ACC112 (cell line): ENCODE data around the gene FAM120B.
"Not testable (repeated sequence)": the region's sequence is repeated elsewhere in the genome, so short reads cannot be mapped to it uniquely, and the experiment has no call there.

Source experiments
- H2AFZ ChIP-seq: fragments of 200-600 bp; sonication (generic); one replicate; pipeline ENCODE4 v1.6.0; 2017; ENCODE audit warnings: antibody characterized with exemption, low read length; ENCODE audit not compliant: unreplicated experiment
- H3K27ac ChIP-seq: fragments of 200-600 bp; sonication (generic); 2 replicates; pipeline ENCODE4 v1.5.1; 2014; ENCODE audit warnings: low read depth, mild to moderate bottlenecking, antibody characterized with exemption, low read length, moderate library complexity
- H3K27me3 ChIP-seq: fragments of 200-600 bp; sonication (generic); 2 replicates; pipeline ENCODE4 v1.6.1; 2014; ENCODE audit warnings: mild to moderate bottlenecking, antibody characterized with exemption, low read length, moderate library complexity, mixed read lengths; ENCODE audit not compliant: insufficient read depth
- H3K36me3 ChIP-seq: fragments of 200-600 bp; sonication (generic); 2 replicates; pipeline ENCODE4 v1.6.1; 2016; ENCODE audit warnings: mild to moderate bottlenecking, antibody characterized with exemption, low read length, moderate library complexity, mixed read lengths; ENCODE audit not compliant: insufficient read depth
- H3K4me1 ChIP-seq: fragments of 200-600 bp; sonication (generic); one replicate; pipeline ENCODE4 v1.6.1; 2016; ENCODE audit warnings: low read length, mixed read lengths; ENCODE audit not compliant: insufficient read depth, unreplicated experiment, control insufficient read depth
- H3K4me3 ChIP-seq: fragments of 200-600 bp; sonication (generic); 2 replicates; pipeline ENCODE4 v1.5.1; 2014; ENCODE audit warnings: mild to moderate bottlenecking, low read depth, low read length
- H3K79me2 ChIP-seq: fragments of 200-600 bp; sonication (generic); one replicate; pipeline ENCODE4 v1.6.0; 2016; ENCODE audit warnings: low read length; ENCODE audit not compliant: control insufficient read depth, unreplicated experiment, insufficient read depth

FAM120B gene

GRCh38 chr6:170393033-170393432, 86.5 kb downstream of the FAM120B start:
- H3K36me3 ChIP-seq, result peaks cover 50% of the 10 kb centered on the region
- H2AFZ ChIP-seq, result no peak overlapping the region
- H3K27me3 ChIP-seq, result no peaks in the 10 kb centered on the region
- no peak overlapping the region for H3K4me3 ChIP-seq
- no peaks in the 10 kb centered on the region for H3K4me1 ChIP-seq
- no peak overlapping the region for H3K27ac ChIP-seq
- no peaks in the 10 kb centered on the region for H3K79me2 ChIP-seq

- H3K27me3 ChIP-seq, result no peaks in the 10 kb centered on the region
- no peaks in the 10 kb centered on the region for H3K79me2 ChIP-seq
- H2AFZ ChIP-seq, result no peak overlapping the region
- H3K4me1 ChIP-seq, result no peaks in the 10 kb centered on the region
- peaks cover 44% of the 10 kb centered on the region for H3K36me3 ChIP-seq
- no peak overlapping the region for H3K27ac ChIP-seq
- H3K4me3 ChIP-seq, result no peak overlapping the region
These were observed 87.3 kb downstream of the FAM120B start for GRCh38 chr6:170393807-170394399.

- H3K27me3 ChIP-seq, result no peaks in the 10 kb centered on the region
- no peaks in the 10 kb centered on the region for H3K4me1 ChIP-seq
- no peak overlapping the region for H2AFZ ChIP-seq
- no peak overlapping the region for H3K4me3 ChIP-seq
- no peak overlapping the region for H3K27ac ChIP-seq
- peaks cover 44% of the 10 kb centered on the region for H3K36me3 ChIP-seq
- H3K79me2 ChIP-seq, result no peaks in the 10 kb centered on the region
These were observed 88.4 kb downstream of the FAM120B start for GRCh38 chr6:170394980-170395379.

GRCh38 chr6:170398743-170399369, 92.3 kb downstream of the FAM120B start:
- not testable (repeated sequence) for H3K27me3 ChIP-seq, H3K4me1 ChIP-seq, H2AFZ ChIP-seq, H3K27ac ChIP-seq, H3K4me3 ChIP-seq, H3K79me2 ChIP-seq
- peaks cover 27% of the 10 kb centered on the region for H3K36me3 ChIP-seq

GRCh38 chr6:170399955-170400558, 93.5 kb downstream of the FAM120B start:
- H3K79me2 ChIP-seq, H3K4me3 ChIP-seq, H3K27me3 ChIP-seq, H2AFZ ChIP-seq, H3K27ac ChIP-seq: not testable (repeated sequence)
- peaks cover 18% of the 10 kb centered on the region for H3K36me3 ChIP-seq
- peaks cover 15% of the 10 kb centered on the region for H3K4me1 ChIP-seq

- H3K27ac ChIP-seq, result no peak overlapping the region
- H3K36me3 ChIP-seq, result peaks cover 9% of the 10 kb centered on the region
These were observed 95.9 kb downstream of the FAM120B start for GRCh38 chr6:170402318-170403040.

GRCh38 chr6:170403451-170403850, 96.9 kb downstream of the FAM120B start:
- H3K79me2 ChIP-seq, result no peaks in the 10 kb centered on the region
- no peak overlapping the region for H2AFZ ChIP-seq
- H3K4me1 ChIP-seq, result peaks cover 28% of the 10 kb centered on the region
- 0 out of 2 replicates have a peak overlapping the region, but pooled peaks have one; percentile 98 for H3K27ac ChIP-seq
- H3K4me3 ChIP-seq, result no peak overlapping the region
- peaks cover 9% of the 10 kb centered on the region for H3K36me3 ChIP-seq
- H3K27me3 ChIP-seq, result no peaks in the 10 kb centered on the region

More at GRCh38 chr6:170402318-170403040, 95.9 kb downstream of the FAM120B start:
- Histone ChIP-seq H3K4me3 (no peak overlapping the region), H3K27me3 (no peaks in the 10 kb centered on the region), H3K4me1 (peaks cover 28% of the 10 kb centered on the region), H3K79me2 (no peaks in the 10 kb centered on the region), H2AFZ (no peak overlapping the region)

- Histone ChIP-seq H3K4me3 (no peak overlapping the region), H3K4me1 (peaks cover 28% of the 10 kb centered on the region), H2AFZ (no peak overlapping the region), H3K27me3 (no peaks in the 10 kb centered on the region), H3K36me3 (peaks cover 9% of the 10 kb centered on the region), H3K27ac (peak overlapping the region; percentile 98), H3K79me2 (no peaks in the 10 kb centered on the region)
These were observed 97.5 kb downstream of the FAM120B start for GRCh38 chr6:170404036-170404435.

GRCh38 chr6:170404697-170405096, 98.1 kb downstream of the FAM120B start:
- peak overlapping the region; percentile 30; the same call in 1 of the 2 replicates for H3K4me3 ChIP-seq
- H3K27ac ChIP-seq, result peak overlapping the region; percentile 98
- H3K27me3 ChIP-seq, result no peaks in the 10 kb centered on the region
- peaks cover 28% of the 10 kb centered on the region for H3K4me1 ChIP-seq
- peaks cover 9% of the 10 kb centered on the region for H3K36me3 ChIP-seq
- H2AFZ ChIP-seq, result no peak overlapping the region
- H3K79me2 ChIP-seq, result no peaks in the 10 kb centered on the region

- Histone ChIP-seq H3K4me3 (peak overlapping the region; percentile 30; the same call in 1 of the 2 replicates), H3K27me3 (no peaks in the 10 kb centered on the region), H3K27ac (peak overlapping the region; percentile 98), H3K36me3 (peaks cover 9% of the 10 kb centered on the region), H2AFZ (peak overlapping the region; percentile 84), H3K4me1 (peaks cover 28% of the 10 kb centered on the region), H3K79me2 (no peaks in the 10 kb centered on the region)
These were observed 98.9 kb downstream of the FAM120B start for GRCh38 chr6:170405311-170405975.
